NCI-H345 treated with DMSO at 0.1 percent for 48 hours (cell line): ENCODE results near the gene PDCD1LG2.
"Not testable (repeated sequence)": the region's sequence is repeated elsewhere in the genome, so short reads cannot be mapped to it uniquely, and the experiment has no call there.

ENCODE experiments used
- DNase-seq: peaks from one replicate; lab custom pipeline; 2025; ENCODE audit not compliant: unreplicated experiment; lab: John Stamatoyannopoulos, UW

The PDCD1LG2 gene

DNA sequence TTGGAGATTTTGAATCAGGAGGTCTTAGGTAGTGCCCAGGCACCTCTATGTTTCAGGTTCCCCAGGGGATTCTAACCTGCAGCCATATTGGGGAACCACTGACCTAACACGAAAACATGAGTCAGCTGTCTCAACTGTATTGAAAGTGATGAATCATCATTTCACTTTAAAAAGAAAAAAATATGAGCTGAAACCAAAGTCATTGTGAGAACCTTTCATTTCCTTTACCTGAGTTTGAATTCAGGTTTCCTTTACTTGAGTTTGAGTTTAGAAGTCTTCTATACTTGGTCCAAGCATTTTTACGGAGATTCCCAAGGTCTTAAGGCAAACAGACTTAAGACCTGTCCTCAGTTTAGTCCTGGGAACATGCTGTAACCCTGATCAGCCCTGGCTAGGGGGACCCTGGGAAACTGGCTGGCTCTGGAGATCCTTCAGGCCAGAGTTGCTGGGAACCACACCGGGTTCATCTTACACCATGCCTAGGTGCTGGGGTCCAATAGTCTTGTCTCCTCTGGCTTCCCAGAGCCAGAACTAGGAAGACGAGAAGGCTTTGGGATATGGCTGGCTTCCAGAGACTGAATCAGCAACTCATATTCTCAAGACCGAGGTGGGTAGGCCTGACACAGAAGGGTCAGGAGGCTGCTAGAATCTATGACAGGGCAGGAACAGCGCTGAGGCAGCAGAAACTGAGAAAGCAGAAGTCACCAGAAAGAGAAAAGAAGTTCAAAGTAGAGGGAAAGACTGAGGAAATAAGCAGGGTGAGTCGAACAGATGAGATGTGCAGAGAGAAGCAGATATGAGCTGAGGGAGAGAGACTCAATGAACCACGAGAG, 16.4 kb upstream of the PDCD1LG2 start:
- no peak for DNase-seq

DNA sequence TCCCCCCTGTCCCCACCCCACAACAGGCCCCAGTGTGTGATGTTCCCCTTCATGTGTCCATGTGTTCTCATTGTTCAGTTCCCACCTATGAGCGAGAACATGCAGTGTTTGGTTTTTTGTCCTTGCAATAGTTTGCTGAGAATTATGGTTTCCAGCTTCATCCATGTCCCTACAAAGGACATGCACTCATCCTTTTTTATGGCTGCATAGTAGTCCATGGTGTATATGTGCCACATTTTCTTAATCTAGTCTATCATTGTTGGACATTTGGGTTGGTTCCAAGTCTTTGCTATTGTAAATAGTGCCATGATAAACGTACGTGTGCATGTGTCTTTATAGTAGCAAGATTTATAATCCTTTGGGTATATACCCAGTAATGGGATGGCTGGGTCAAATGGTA, 15.6 kb upstream of the PDCD1LG2 start:
- DNase-seq: not testable (repeated sequence)

DNA sequence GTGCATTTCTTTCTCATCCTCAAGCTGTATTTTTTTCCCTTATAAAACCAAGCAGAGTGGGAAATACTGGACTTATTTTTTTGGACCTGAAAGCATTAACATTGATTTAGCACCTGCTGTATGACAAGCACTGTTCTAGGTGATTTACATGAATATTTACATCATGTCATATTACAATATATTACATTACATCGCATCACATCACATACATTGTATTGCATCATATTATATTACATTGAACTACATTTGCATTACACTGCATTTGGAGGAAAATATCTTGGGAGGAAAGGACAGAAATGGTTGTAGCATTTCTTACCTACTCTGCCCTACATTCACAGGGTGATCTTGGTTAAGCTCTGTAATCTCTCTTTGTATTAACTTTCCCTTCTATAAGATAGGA, 11.2 kb upstream of the PDCD1LG2 start:
- no peak for DNase-seq

DNA sequence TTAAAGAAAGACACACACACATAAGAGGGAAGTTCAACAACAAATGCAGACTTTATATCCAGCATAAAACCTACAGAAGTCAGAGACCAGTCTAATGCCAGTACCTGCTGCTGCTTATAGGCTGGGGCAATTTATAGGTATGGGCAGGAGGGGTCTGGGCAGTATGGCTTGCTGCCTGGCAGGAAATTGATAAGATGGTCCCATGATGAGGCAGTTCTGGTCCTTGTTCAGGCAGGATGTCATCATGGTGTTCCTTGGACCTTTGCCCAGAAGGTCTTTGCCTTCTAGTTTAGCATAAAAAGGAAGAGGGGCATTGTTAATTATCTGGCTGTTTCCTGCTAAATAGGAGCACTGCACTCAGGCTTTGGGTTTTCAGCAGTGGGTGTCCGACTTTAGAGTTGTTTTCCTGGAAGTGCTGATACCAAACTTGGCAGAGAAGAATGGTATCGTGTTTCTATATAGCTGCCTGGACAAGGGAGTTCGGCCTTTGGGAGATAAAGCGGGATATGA, 10.4 kb upstream of the PDCD1LG2 start:
- DNase-seq: no peak

DNA sequence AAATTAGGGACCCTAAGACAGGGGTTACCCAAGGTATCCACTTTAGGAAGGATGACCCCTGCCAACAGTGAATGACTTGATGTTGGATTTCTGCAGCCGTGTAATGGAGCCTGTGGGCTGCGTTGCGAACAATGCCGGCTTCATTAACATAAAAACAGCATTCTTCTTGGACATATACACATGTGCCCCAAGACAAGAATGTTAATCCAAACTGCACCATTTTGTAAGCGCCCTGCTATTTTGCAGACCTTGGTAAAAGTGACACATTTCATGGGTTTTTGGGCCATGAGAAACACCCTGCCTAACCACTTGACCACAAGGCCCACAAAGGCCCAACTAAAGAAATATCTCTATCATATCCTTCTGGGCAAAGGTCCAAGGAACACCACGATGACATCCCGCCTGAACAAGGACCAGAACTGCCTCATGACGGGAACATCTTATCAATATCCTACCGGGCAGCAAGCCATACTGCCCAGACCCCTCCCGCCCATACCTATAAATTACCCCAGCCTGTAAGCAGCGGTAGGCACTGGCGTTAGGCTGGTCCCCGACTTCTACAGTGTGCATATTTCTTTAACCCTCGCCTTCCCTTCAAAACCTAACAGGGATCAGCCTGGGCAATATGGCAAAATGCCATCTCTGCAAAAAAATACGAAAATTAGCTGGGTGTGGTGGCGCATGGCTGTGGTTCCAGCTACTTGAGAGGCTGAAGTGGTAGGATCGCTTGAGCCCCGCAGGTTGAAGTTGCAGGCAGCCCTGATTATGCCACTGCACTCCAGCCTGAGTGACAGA, 9.7 kb upstream of the PDCD1LG2 start:
- DNase-seq: no peak

DNA sequence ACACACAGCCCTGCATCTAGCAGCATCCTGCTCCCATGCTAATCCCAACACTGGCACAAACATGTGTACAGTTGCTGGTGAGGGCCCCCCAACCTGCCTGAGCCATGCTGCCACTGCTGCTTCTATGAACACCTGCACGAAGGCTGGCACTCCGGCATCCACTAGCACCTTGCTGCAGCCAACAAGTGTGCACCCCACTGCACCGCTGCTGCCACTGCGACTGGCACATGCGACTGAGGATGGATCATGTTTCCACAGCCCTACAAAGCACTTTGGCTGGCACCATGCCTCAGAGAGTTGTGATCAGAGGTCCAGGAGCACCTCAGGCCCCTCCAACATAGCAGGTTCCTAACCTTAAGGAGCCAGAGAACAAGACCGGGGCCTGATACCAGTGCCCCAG, 7.8 kb upstream of the PDCD1LG2 start:
- no peak for DNase-seq

DNA sequence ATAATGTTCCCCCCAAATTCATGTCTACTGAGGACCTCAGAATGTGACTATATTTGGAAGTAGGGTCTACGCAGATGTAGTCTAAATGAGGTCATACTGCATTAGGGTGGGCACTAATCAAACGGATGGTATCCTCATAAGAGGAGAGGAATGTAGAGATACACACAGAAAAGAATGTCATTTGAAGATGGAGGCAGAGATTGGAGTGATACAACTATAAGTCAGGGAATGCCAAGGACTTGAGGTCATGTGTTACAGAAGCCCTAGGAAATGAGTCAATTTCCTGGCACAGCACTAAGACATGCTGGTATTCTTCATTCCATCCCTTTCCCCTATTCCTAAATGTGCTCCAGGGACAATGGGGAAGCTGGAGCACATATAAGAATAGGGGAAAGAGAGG, 758 bp upstream of the PDCD1LG2 start:
- DNase-seq: no peak

DNA sequence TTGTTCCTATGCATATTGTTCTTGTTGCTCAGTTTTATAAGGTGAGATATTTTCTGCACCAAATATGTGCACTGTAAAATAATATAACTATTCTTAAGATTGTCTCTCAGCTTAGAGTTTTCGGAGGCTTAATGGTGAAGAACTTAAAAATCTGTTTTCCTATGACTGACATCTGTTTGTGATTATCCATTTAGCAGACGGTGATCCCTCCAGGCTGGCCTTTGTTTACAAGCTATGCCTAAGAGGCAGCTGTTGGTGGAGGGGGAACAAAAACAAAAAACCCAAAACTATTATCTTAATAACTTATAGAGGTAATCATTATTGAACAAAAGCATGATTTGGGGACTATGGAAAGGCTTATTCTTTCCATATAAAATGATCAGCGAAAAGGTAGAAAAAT, 658 bp downstream of the PDCD1LG2 start:
- no peak for DNase-seq

DNA sequence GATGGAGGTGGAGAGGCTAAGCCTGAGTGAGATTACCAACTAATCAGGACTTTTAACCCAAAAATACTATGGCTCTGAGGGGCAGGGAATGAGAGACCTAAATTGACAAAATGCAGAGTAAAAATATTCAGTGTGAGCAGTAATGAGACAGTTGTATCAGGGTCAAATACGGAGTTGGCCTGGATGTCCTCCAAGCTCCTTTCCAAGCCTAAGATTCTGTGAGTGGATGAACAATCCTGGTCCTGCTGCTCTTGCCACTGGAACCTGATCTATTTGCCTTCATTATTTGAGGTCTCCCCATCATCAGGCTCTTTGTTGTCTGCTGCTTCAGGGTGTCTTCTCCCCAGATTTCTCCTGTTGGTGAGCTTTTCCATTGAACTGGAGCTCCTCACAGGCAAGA, 1.1 kb downstream of the PDCD1LG2 start:
- DNase-seq: no peak

DNA sequence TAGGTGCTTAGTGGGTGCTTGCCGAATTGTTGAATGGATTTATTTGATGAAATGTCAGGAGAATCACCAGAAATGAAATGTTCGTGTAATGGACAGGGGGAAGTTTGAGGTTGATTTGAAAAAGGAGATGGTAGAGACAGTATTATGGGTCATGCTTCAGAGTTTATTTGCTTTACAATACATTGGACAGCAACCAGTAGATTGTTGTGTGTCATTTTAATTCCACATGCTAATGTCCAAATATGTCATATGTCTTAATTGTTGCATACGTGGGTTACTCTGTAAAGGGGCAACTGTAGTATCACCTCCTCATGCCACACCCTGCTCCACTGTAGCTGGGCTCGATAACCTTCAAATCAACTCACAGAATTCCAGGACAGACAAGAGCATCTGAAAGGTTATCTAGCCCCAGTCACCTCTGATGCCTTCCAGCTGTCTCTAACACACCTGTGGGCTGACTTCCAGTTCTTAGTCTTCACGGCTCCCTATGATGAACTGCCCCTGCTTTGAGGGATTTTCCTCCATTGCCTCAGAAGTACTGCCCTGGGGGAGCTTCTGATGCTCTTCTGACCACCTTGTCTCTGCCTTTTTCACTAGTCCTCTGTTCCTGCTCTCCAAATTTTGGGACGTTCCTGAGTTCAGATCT, 1.7 kb downstream of the PDCD1LG2 start:
- no peak for DNase-seq

DNA sequence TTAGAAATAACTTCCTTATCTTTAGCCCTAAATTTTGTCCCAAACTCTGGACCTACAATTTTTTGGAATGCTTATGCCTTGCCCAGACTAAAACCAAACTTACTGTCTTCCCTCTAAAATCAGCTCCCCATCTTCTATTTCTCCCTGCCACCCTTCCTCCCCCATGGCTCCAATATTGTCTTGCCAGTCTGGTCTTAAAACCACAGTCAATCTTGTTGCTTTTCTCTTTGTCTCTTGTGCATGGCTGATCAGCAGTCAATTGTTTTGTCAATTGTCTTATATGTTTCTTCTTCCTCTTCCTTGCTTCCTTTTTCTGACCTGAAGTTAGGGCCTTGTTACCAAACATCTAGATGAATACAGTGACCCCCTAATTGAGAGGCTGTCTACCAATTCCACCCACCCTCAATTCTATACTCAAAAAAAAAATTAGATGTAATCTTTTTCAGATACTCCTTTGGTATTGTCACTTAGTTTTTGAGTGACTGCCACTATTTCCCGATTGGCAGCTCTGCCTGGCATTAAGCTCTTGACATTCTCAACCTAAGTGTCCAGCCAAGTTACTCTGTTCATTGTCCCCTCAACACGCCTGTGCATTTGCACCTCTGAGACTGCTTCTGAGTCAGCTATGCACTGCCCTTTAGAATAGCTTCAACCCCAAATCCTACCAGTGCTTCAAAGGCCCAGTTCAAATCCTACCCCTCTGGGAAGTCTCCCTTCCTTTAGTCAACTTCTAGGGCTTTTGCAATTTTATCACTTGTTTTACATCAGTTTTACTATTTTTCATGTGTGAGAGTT, 2.5 kb downstream of the PDCD1LG2 start:
- DNase-seq: no peak

DNA sequence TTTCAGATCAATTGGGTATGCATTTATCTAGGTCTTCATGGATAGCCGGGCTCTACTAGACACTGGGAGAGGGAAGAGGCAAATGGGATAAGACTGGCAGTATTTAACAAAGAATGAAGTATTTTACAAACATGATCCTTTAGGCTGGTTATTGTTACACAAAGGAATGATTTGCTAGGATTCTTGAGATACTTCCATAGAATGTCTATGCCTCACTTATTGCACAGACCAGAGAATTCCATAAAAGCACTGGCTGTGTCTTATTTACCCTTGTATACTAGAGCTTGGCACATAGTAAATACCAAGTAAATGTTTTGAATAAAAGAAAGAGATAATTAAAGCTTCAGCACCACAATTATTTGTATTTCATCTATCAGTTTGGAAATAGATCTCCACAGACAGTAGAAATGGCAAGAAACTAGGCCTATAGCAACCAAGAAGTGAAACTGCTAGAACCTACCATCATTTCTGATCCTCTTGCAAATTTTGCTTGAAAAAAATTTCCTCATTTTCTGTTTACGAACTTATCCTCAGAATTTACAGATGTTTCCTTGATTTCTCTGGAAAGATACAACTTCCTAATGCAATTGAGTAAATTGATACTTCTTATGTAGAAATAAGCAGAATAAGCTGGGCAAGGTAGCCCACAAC, 3.8 kb downstream of the PDCD1LG2 start:
- no peak for DNase-seq

DNA sequence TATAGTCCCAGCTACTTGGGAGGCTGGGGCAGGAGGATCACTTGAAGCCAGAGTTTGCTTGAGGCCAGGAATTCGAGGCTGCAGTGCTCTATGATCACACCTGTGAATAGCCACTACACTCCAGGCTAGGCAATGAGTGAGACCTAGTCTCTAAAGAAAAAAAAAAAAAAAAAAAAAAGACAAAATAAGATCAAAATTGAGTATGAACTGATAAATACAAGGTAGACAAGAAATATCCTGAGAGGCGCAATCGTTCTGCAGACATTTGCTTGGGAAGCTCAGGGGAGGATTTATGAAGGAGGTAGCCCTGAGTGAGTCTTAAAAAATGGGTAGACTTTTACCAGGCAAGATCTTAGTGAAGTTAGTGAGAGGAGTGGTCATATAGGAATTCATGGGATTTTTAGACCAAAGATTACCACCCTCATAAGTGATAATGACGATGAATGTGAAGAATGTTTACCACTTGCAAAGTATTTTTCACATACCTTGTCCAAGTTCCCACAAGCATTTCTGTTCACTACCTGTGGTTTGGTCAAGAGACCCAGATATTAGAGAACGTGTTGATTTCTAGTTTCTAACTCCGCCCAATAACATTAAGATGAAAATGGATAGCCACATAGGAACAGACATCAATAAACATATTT, 4.4 kb downstream of the PDCD1LG2 start:
- DNase-seq: no peak

DNA sequence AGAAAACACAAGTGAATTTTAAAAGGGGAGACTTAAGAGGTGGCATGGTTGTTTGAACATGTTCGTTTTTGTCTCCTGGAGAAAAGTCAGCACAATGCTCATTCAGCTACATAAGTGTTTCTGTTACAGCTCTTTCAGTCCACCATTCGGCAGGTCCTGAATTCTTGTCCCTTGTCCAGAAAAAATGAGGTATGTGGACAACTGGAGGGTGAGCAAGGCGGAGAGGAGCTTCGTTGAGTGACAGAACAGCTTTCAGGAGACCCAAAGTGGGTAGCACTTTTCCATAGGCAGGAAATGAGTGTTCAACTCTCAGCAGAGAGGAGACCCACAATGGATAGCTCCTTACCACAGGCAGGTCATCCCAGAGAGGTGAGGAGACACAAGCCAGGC, 4.9 kb downstream of the PDCD1LG2 start:
- DNase-seq: no peak

DNA sequence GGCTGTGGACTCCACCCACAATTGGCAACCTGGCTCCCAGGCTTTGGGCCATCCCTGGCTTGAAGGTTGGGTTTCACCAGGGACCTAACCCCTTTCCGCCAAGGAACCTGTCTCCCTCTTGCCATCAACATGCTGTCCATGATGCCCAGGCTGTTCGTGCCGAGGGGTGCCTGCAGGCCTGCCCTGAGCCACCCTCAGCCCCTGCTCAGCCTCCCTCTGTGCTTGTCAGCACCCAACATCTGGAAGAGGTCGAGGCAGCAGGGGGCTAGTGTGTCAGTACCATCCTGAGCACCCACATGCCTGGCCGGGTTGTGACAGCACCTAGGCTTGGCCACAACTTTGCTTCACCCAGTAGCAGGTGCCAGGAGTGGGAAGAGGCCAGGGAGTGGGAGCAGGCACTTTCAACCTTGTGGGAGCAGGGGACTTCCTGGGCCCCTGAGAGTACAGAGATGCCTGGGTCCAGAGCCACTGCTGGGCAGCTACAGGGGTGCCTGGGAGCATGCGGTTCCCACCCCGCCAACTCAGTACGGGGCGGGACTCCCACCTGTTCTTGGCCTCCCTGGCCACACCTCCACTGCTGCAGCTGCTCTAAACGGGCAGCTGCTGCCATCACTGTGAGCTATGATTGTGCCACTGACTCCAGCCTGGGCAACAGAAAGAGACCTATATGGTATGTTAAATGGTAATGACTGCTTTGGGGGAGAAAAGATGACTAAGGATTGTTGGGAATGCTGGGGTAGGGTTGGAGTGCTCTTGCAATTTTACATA, 6.3 kb downstream of the PDCD1LG2 start:
- DNase-seq: no peak

DNA sequence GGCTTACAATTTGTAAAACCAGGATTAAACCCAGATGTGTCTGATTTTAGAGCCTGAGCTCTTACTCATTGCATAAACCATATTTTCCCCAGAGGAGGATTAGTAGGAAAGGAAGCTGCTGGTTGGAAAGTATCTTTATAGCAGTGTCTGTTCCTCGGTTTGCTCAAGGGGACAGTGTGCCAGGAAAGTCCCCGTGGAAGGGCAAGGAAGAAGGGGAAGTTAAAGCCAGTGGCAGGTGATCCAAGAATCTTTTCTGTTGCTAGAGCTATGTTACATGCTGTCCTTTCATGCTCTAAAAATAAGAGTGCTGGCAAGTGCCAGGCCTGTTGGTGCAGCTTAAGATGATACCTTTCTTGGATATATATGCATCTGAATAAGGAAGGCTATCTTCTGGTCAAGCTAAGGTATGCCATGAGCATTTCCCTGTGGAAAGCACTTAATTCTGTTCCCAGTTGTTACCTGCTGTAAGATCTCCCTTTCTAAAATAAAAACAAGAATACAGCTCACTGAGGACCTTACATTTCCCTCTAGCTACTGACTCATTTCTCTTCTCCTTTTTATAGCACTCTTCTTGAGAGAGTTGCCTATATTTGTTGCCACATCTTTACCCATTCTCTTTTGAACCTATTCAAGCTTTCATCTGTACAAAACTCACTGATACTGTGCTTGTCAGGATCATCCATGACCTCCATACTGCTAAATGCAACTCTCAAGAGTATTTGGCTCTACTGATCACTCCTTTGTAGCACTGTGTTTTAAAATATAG, 8.0 kb downstream of the PDCD1LG2 start:
- DNase-seq: no peak

DNA sequence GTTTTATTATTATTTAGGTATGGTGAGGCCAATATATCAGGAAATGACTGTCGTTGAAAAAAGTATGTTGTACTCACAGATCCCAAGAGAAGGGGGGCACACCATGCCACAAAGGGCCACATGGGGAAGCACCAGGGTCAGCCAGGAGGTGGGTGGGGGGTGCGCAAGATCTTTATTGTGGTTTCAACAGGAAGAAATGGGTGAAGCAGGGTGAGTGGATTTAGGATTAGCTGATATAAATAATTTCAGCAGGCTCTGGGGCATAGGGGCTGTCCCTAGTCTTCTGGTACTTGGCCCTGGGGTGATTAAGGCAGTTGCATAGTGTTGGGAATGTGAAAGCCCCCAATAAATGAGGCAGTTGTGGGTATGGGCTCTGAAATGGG, 8.6 kb downstream of the PDCD1LG2 start:
- DNase-seq: no peak

DNA sequence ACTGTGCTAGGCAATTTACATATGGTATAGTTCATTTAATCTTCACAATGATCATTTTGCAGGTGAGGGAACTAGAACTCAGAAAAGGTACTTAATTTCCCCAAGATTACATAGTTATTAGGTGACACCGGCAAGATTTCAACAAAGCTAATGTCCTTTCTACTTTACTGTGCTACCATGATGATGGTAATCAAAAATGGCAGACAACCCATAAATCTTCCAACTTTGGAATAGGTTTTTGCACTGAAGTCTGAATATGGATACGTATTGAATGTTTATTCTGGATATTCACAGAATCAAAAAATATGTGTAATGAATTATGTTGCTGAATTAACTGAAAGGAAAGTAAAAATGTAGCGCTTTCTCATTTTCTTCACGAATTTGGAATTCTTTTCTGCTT, 13.8 kb downstream of the PDCD1LG2 start:
- DNase-seq: no peak
